BE2C (cell line): ENCODE results near the gene ADCY10.
"Not testable (repeated sequence)": the region's sequence is repeated elsewhere in the genome, so short reads cannot be mapped to it uniquely, and the experiment has no call there.

ENCODE experiments used
- DNase-seq: peaks from one replicate; pipeline ENCODE4 v3.0.0-alpha.2; 2020
- H3K27me3 ChIP-seq: fragments of 250-450 bp; sonication (Bioruptor Pico); 2 replicates; pipeline ENCODE4 v1.5.1; 2020; ENCODE audit warnings: mild to moderate bottlenecking
- H3K36me3 ChIP-seq: fragments of 250-450 bp; sonication (Bioruptor Pico); 2 replicates; pipeline ENCODE4 v1.5.1; 2020; ENCODE audit warnings: mild to moderate bottlenecking
- H3K4me1 ChIP-seq: fragments of 250-450 bp; sonication (Bioruptor Pico); 2 replicates; pipeline ENCODE4 v1.5.1; 2020
- H3K4me3 ChIP-seq: 2 replicates; pipeline ENCODE4 v1.5.1; 2011; ENCODE audit warnings: low read depth, low read length
- H3K9me3 ChIP-seq: fragments of 250-450 bp; sonication (Bioruptor Pico); 2 replicates; pipeline ENCODE4 v1.5.1; 2020
- TF ChIP-seq, protein P1 (sequence below): IDR thresholded peaks from 2 replicates; pipeline ENCODE4 v1.5.1; 2012; ENCODE audit warnings: mild to moderate bottlenecking, low read depth, low read length

Gene ADCY10

GRCh38 chr1:167876597-167877175, 37.2 kb downstream of the ADCY10 start:
- Histone ChIP-seq H3K9me3 (no peaks in the 10 kb centered on the region), H3K36me3 (no peaks in the 10 kb centered on the region), H3K4me1 (no peaks in the 10 kb centered on the region), H3K27me3 (no peaks in the 10 kb centered on the region), H3K4me3 (no peak overlapping the region)
- no peak for DNase-seq
- TF ChIP-seq, protein P1, sequence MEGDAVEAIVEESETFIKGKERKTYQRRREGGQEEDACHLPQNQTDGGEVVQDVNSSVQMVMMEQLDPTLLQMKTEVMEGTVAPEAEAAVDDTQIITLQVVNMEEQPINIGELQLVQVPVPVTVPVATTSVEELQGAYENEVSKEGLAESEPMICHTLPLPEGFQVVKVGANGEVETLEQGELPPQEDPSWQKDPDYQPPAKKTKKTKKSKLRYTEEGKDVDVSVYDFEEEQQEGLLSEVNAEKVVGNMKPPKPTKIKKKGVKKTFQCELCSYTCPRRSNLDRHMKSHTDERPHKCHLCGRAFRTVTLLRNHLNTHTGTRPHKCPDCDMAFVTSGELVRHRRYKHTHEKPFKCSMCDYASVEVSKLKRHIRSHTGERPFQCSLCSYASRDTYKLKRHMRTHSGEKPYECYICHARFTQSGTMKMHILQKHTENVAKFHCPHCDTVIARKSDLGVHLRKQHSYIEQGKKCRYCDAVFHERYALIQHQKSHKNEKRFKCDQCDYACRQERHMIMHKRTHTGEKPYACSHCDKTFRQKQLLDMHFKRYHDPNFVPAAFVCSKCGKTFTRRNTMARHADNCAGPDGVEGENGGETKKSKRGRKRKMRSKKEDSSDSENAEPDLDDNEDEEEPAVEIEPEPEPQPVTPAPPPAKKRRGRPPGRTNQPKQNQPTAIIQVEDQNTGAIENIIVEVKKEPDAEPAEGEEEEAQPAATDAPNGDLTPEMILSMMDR: no peak

DNA sequence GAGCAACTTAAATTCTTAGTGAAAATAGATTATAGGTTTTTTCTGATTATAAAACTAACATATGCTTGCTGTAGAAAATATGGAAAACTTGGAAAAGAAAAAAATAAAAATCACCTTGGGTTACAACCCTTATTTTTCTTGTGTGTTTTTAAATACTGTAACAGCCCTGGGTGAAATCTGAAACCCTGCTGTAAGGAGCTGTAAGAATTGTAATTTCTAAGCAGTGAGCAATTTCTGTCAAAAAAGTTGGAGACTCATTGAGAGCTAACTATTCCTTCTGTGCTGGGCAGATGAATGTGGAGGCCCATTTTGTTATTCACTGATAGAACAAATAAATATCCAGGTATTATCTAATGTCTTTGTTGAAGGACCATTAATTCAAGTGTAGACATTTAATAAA, 42.6 kb downstream of the ADCY10 start:
- DNase-seq: no peak

GRCh38 chr1:167869157-167870001, 44.6 kb downstream of the ADCY10 start:
- H3K4me1 ChIP-seq, H3K9me3 ChIP-seq, DNase-seq, H3K4me3 ChIP-seq, H3K27me3 ChIP-seq, H3K36me3 ChIP-seq: not testable (repeated sequence)

More for the DNA sequence above, 42.6 kb downstream of the ADCY10 start:
- Histone ChIP-seq H3K36me3 (no peaks in the 10 kb centered on the region), H3K4me3 (no peak overlapping the region), H3K27me3 (no peaks in the 10 kb centered on the region), H3K9me3 (no peaks in the 10 kb centered on the region), H3K4me1 (no peaks in the 10 kb centered on the region)
- TF ChIP-seq, protein P1: no peak

GRCh38 chr1:167866739-167867414, 47.1 kb downstream of the ADCY10 start:
- not testable (repeated sequence) for H3K27me3 ChIP-seq, H3K9me3 ChIP-seq, H3K4me3 ChIP-seq, H3K36me3 ChIP-seq, DNase-seq, H3K4me1 ChIP-seq

DNA sequence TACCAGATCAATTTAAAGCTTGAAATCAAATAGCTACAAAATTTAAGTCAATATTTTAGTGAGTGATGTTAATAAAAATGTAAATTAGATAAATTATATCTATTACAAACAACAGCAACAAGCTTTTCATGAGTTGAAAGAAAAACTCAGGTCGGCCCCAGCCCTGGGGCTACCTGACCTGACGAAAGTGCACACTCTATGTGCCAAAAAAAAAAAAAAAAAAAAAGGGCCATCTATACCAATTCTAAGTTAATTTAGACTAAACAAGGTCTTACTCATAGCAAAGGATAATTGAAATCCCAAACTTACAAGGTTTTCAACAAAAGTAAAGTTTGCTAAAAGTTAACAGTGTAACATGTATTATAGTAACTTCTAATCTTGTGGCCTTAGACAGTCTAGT, 47.6 kb downstream of the ADCY10 start:
- not testable (repeated sequence) for DNase-seq, H3K4me3 ChIP-seq, H3K9me3 ChIP-seq, H3K36me3 ChIP-seq, H3K4me1 ChIP-seq, H3K27me3 ChIP-seq

DNA sequence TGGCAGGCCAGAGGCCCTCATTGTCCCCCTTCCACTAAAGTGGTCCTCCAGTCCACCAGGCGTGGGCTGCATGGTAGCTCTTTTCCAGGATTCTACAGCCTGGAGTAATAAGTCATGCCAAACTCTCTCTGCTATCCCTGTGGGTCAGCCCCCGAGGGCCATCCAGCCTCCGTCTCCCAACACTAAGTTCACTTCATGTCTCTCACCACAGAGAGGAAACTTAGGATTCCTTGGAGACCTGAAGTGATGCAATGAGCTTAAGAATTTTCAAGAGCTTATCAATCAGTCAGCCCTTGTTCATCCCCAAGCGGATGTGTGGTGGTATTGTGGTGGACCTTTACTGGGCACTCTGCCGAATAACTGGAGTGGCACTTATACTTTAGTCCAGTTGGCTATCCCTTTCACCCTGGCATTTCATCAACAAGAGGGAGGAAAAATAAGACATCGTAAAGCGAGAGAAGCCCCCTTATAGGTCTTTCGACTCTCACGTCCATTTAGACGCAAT, 48.1 kb downstream of the ADCY10 start:
- H3K9me3 ChIP-seq: not testable (repeated sequence)

DNA sequence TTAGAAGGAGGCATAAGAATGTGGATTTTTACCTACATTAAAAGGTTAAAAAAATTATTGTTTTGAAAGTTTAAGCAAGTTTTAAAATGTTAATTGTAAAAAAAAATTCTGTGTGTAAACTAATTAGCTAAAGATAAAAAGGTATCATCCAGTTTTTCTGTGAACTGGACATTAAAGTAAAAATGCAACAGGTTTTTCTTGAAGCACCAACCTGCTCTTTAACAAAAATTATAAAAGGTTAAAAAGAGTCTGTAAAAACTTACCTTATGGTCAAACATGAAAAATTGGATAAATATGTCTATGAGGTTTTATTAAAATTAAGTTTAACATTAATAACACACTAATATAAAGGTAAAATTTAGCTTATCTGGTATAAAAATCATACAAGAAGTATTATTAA, 48.7 kb downstream of the ADCY10 start:
- not testable (repeated sequence) for DNase-seq, H3K36me3 ChIP-seq, H3K4me1 ChIP-seq, H3K27me3 ChIP-seq, H3K9me3 ChIP-seq, H3K4me3 ChIP-seq

More for the DNA sequence above, 48.1 kb downstream of the ADCY10 start:
- H3K36me3 ChIP-seq, DNase-seq, H3K4me1 ChIP-seq, H3K4me3 ChIP-seq, H3K27me3 ChIP-seq: not testable (repeated sequence)

DNA sequence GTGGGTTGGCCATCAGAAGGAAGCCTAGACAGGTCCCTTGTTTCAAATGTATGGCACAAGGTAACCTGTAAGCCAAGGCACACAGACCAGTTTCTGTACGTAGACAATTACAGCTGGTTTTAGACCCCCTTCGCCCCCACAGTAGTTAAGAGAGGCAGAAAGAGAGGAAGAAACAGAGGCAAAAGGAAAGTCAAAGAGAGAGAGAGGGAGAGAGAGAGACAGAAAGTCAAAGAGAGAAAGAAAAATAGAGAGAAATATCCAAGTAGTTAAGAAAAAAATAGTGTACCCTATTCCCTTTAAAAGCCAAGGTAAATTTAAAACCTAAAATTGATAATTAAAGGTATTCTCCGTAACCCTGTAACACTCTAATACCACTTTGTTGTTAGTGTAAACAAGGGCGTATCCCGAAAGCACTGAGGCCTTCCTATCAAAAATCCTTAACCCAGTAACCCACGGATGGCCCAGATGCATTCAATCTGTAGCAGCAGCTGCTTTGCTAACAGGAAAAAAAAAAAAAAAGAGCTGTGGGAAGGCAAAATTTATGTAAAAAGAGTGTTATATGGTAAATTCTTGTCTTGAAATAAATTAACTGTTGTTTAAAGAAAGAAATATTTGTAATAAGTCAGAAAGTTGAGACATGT, 49.4 kb downstream of the ADCY10 start:
- TF ChIP-seq, protein P1: no peak
- H3K36me3 ChIP-seq: no peaks in the 10 kb centered on the region
- no peaks in the 10 kb centered on the region for H3K27me3 ChIP-seq
- no peaks in the 10 kb centered on the region for H3K4me1 ChIP-seq
- no peaks in the 10 kb centered on the region for H3K9me3 ChIP-seq
- no peak overlapping the region for H3K4me3 ChIP-seq
- no peak for DNase-seq
